Central memory CD8-positive, alpha-beta T cell (primary cell): ENCODE data around the gene ARPC1A.
A peak's percentile ranks its signal among the peaks of the same experiment; 100 is the strongest.

Source experiments
- ATAC-seq: fragments of 150-1000 bp; cut with Tn5 transposase; replicated peaks from 2 replicates; pipeline ENCODE4 v1.10.0; 2022; ENCODE audit warnings: mild to moderate bottlenecking, moderate FRiP score, moderate number of reproducible peaks; ENCODE audit not compliant: poor library complexity, severe bottlenecking; ENCODE audit errors: extremely low read depth
- DNase-seq, 2 donors: peaks; one replicate each; pipeline ENCODE4 v3.0.0; 2021; ENCODE audit warnings: low spot score in 2 of 2
- H3K27ac Mint-ChIP-seq: one replicate; pipeline ENCODE4 v1.8.0; 2022; ENCODE audit warnings: low read depth, mild to moderate bottlenecking, moderate library complexity, mixed read lengths
- H3K27me3 Mint-ChIP-seq: one replicate; pipeline ENCODE4 v1.8.0; 2022; ENCODE audit warnings: mixed read lengths
- H3K36me3 Mint-ChIP-seq: one replicate; pipeline ENCODE4 v1.8.0; 2022; ENCODE audit warnings: mild to moderate bottlenecking, moderate library complexity, mixed read lengths; ENCODE audit not compliant: insufficient read depth
- H3K4me1 Mint-ChIP-seq: one replicate; pipeline ENCODE4 v1.8.0; 2022; ENCODE audit warnings: mixed read lengths
- H3K4me3 Mint-ChIP-seq: one replicate; pipeline ENCODE4 v1.8.0; 2022; ENCODE audit warnings: mild to moderate bottlenecking, moderate library complexity, mixed read lengths
- H3K9me3 Mint-ChIP-seq: one replicate; pipeline ENCODE4 v1.8.0; 2022; ENCODE audit warnings: mixed read lengths

Gene ARPC1A

GRCh38 chr7:99362801-99363200 is 37.1 kb downstream of the ARPC1A start:
- H3K27ac Mint-ChIP-seq: no peak overlapping the region
- DNase-seq: no peak
- no peaks in the 10 kb centered on the region for H3K9me3 Mint-ChIP-seq
- peaks cover 77% of the 10 kb centered on the region for H3K36me3 Mint-ChIP-seq
- H3K4me1 Mint-ChIP-seq: no peaks in the 10 kb centered on the region
- H3K27me3 Mint-ChIP-seq: no peaks in the 10 kb centered on the region
- H3K4me3 Mint-ChIP-seq: no peak overlapping the region
- ATAC-seq: no peak

GRCh38 chr7:99363286-99363685 is 37.6 kb downstream of the ARPC1A start:
- Mint-ChIP-seq H3K27ac (no peak overlapping the region), H3K36me3 (peaks cover 72% of the 10 kb centered on the region), H3K27me3 (no peaks in the 10 kb centered on the region), H3K4me3 (no peak overlapping the region), H3K9me3 (no peaks in the 10 kb centered on the region), H3K4me1 (no peaks in the 10 kb centered on the region)
- DNase-seq (no peak), ATAC-seq (no peak)

GRCh38 chr7:99365318-99366141 is 39.8 kb downstream of the ARPC1A start:
- H3K27ac Mint-ChIP-seq: no peak overlapping the region
- no peaks in the 10 kb centered on the region for H3K27me3 Mint-ChIP-seq
- no peaks in the 10 kb centered on the region for H3K9me3 Mint-ChIP-seq
- no peak overlapping the region for H3K4me3 Mint-ChIP-seq
- DNase-seq (peak in 1 of 2 donors; percentile 47), ATAC-seq (peak; percentile 62)
- H3K36me3 Mint-ChIP-seq: peaks cover 63% of the 10 kb centered on the region
- no peaks in the 10 kb centered on the region for H3K4me1 Mint-ChIP-seq

- Mint-ChIP-seq H3K9me3 (no peaks in the 10 kb centered on the region), H3K27me3 (no peaks in the 10 kb centered on the region), H3K27ac (peak overlapping the region; percentile 70), H3K36me3 (peaks cover 53% of the 10 kb centered on the region), H3K4me3 (no peak overlapping the region), H3K4me1 (no peaks in the 10 kb centered on the region)
- ATAC-seq (no peak), DNase-seq (no peak)
Observed at GRCh38 chr7:99366646-99367045, 40.9 kb downstream of the ARPC1A start.

- Mint-ChIP-seq H3K9me3 (no peaks in the 10 kb centered on the region), H3K27me3 (no peaks in the 10 kb centered on the region), H3K36me3 (peaks cover 41% of the 10 kb centered on the region), H3K27ac (no peak overlapping the region), H3K4me3 (no peak overlapping the region), H3K4me1 (no peaks in the 10 kb centered on the region)
- ATAC-seq (no peak), DNase-seq (no peak)
Observed at GRCh38 chr7:99368750-99369389, 43.2 kb downstream of the ARPC1A start.

GRCh38 chr7:99369767-99370391 is 44.2 kb downstream of the ARPC1A start:
- Mint-ChIP-seq H3K4me3 (no peak overlapping the region), H3K4me1 (no peaks in the 10 kb centered on the region), H3K27me3 (no peaks in the 10 kb centered on the region), H3K27ac (peak overlapping the region; percentile 46), H3K9me3 (no peaks in the 10 kb centered on the region), H3K36me3 (peaks cover 31% of the 10 kb centered on the region)
- ATAC-seq: no peak
- DNase-seq: no peak

GRCh38 chr7:99371376-99371920 is 45.8 kb downstream of the ARPC1A start:
- H3K9me3 Mint-ChIP-seq: no peaks in the 10 kb centered on the region

GRCh38 chr7:99372275-99373090 is 46.8 kb downstream of the ARPC1A start:
- Mint-ChIP-seq H3K4me1 (peaks cover 9% of the 10 kb centered on the region), H3K36me3 (peaks cover 32% of the 10 kb centered on the region), H3K27me3 (no peaks in the 10 kb centered on the region), H3K27ac (peak overlapping the region; percentile 58), H3K4me3 (peak overlapping the region; percentile 75), H3K9me3 (no peaks in the 10 kb centered on the region)
- DNase-seq: no peak
- ATAC-seq: no peak

More at GRCh38 chr7:99371376-99371920, 45.8 kb downstream of the ARPC1A start:
- no peak for ATAC-seq
- H3K36me3 Mint-ChIP-seq: peaks cover 27% of the 10 kb centered on the region
- H3K27me3 Mint-ChIP-seq: no peaks in the 10 kb centered on the region
- DNase-seq: no peak
- no peak overlapping the region for H3K27ac Mint-ChIP-seq
- no peak overlapping the region for H3K4me3 Mint-ChIP-seq
- no peaks in the 10 kb centered on the region for H3K4me1 Mint-ChIP-seq

- Mint-ChIP-seq H3K27ac (peak overlapping the region; percentile 58), H3K4me3 (peak overlapping the region; percentile 75), H3K27me3 (no peaks in the 10 kb centered on the region), H3K9me3 (no peaks in the 10 kb centered on the region), H3K4me1 (peaks cover 16% of the 10 kb centered on the region), H3K36me3 (peaks cover 39% of the 10 kb centered on the region)
- DNase-seq (no peak), ATAC-seq (no peak)
Observed at GRCh38 chr7:99373091-99374066, 47.7 kb downstream of the ARPC1A start.

GRCh38 chr7:99374111-99375064 is 48.7 kb downstream of the ARPC1A start, which contains the start of gene ARPC1B:
TSS of gene ARPC1B (plus strand) at chr7:99374730. CDS start at chr7:99385715, 10,985 bp downstream.
- H3K27ac Mint-ChIP-seq: peak within 1 kb of the TSS; percentile 90
- no peaks in the 10 kb centered on the region for H3K9me3 Mint-ChIP-seq
- ATAC-seq: peak; percentile 59
- no peaks in the 10 kb centered on the region for H3K27me3 Mint-ChIP-seq
- peaks cover 23% of the 10 kb centered on the region for H3K4me1 Mint-ChIP-seq
- DNase-seq: peak; percentile 57 to 63
- peak within 1 kb of the TSS; percentile 75 for H3K4me3 Mint-ChIP-seq
- H3K36me3 Mint-ChIP-seq: peaks cover 42% of the 10 kb centered on the region
